ENCODE results near the gene NFATC4. TPM values are rescaled to one million over a fixed set of nuclear protein-coding genes. Genes with fewer than 3 reads are reported as not detected.

NFATC4 gene
- total RNA-seq, 1 donor from 2014 or later, result 37.0 TPM

GRCh38 chr14:24422261-24422660 is 54.3 kb downstream of the NFATC4 start:
- Histone ChIP-seq H3K36me3 (no peaks in the 10 kb centered on the region), H3K27ac (no peak overlapping the region), H3K27me3 (ENCODE audit: low read depth) (no peaks in the 10 kb centered on the region), H3K4me1 (peaks cover 41% of the 10 kb centered on the region), H3K4me3 (no peak overlapping the region), H3K9me3 (no peaks in the 10 kb centered on the region)
- DNase-seq, result no peak
- TF ChIP-seq, protein P1, sequence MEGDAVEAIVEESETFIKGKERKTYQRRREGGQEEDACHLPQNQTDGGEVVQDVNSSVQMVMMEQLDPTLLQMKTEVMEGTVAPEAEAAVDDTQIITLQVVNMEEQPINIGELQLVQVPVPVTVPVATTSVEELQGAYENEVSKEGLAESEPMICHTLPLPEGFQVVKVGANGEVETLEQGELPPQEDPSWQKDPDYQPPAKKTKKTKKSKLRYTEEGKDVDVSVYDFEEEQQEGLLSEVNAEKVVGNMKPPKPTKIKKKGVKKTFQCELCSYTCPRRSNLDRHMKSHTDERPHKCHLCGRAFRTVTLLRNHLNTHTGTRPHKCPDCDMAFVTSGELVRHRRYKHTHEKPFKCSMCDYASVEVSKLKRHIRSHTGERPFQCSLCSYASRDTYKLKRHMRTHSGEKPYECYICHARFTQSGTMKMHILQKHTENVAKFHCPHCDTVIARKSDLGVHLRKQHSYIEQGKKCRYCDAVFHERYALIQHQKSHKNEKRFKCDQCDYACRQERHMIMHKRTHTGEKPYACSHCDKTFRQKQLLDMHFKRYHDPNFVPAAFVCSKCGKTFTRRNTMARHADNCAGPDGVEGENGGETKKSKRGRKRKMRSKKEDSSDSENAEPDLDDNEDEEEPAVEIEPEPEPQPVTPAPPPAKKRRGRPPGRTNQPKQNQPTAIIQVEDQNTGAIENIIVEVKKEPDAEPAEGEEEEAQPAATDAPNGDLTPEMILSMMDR (IDR thresholded peaks at IDR 0.05), result no peak
- intact Hi-C loops (cut with DNase I), result no loop called here
- no peak for ATAC-seq

DNA sequence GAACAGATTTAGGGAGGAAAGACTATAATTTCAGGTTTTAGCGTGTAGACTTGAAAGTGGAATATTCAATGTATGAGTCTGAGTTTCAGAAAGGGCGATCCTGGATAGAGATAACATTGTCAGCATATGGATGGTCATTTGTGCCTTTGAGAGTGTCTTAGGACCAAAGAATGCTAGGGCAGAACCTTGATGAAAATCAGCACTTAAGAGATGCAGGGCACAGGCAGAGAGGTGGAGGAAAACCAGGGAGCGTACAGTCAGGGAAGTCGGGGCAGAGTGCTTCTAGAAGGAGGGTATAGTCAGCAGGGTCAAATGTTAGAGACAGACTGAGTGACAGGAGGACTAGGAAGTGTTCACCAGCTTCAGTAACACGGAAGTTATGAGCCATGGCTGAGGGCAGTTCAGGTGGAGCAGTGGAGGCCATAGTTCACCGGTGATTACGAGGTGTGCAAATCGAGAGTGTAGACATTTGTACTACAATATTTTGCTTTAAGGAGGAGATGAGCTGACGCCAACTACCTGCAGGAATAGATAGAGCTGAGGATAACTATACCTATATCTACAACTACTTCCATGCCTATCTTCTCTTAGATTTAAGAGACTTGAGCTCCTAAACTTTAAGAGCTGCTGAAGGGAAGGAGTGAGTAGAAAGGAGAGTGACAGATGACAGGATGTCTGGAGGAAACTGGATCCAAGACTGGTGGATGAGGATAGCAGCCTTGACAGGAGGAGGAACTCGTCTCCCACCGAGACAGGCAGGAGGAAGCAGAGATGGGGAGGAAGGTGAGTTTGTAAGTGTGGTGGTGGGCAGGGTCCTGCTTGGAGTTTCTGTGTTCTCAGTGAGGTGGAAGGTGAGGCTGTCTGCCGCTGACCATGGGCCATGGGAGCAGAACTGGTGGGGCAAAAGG is 55.0 kb downstream of the NFATC4 start:
- ATAC-seq (no peak), DNase-seq (no peak)
- intact Hi-C loops (cut with DNase I), result no loop called here
- Histone ChIP-seq H3K4me1 (peaks cover 41% of the 10 kb centered on the region), H3K4me3 (no peak overlapping the region), H3K27ac (no peak overlapping the region), H3K36me3 (no peaks in the 10 kb centered on the region), H3K27me3 (ENCODE audit: low read depth) (no peaks in the 10 kb centered on the region), H3K9me3 (no peaks in the 10 kb centered on the region)
- TF ChIP-seq, protein P1 (IDR thresholded peaks at IDR 0.05), result no peak

- TF ChIP-seq, protein P1 (IDR thresholded peaks at IDR 0.05), result no peak
- Histone ChIP-seq H3K27ac (no peak overlapping the region), H3K36me3 (no peaks in the 10 kb centered on the region), H3K9me3 (no peaks in the 10 kb centered on the region), H3K4me1 (peaks cover 43% of the 10 kb centered on the region), H3K4me3 (no peak overlapping the region), H3K27me3 (ENCODE audit: low read depth) (no peaks in the 10 kb centered on the region)
- ATAC-seq (no peak), DNase-seq (no peak)
- intact Hi-C loops (cut with DNase I), result no loop called here
Observed at GRCh38 chr14:24425704-24426103, 57.7 kb downstream of the NFATC4 start.

- H3K4me1 ChIP-seq, result peaks cover 49% of the 10 kb centered on the region
- H3K36me3 ChIP-seq, result no peaks in the 10 kb centered on the region
- DNase-seq (no peak), ATAC-seq (no peak)
- intact Hi-C loops (cut with DNase I), result no loop called here
- no peaks in the 10 kb centered on the region for H3K9me3 ChIP-seq
- H3K27me3 ChIP-seq (ENCODE audit: low read depth), result no peaks in the 10 kb centered on the region
- H3K4me3 ChIP-seq, result no peak overlapping the region
- H3K27ac ChIP-seq, result no peak overlapping the region
- TF ChIP-seq, protein P1 (IDR thresholded peaks at IDR 0.05), result no peak
Observed at GRCh38 chr14:24426150-24426911, 58.3 kb downstream of the NFATC4 start.

- TF ChIP-seq, protein P1 (IDR thresholded peaks at IDR 0.05), result no peak
- ATAC-seq (no peak), DNase-seq (no peak)
- Histone ChIP-seq H3K4me3 (no peak overlapping the region), H3K27me3 (ENCODE audit: low read depth) (no peaks in the 10 kb centered on the region), H3K4me1 (peaks cover 56% of the 10 kb centered on the region), H3K27ac (no peak overlapping the region), H3K36me3 (peaks cover 2% of the 10 kb centered on the region), H3K9me3 (no peaks in the 10 kb centered on the region)
- intact Hi-C loops (cut with DNase I), result no loop called here
Observed at GRCh38 chr14:24426912-24427536, 59.0 kb downstream of the NFATC4 start.

Measured in lower lobe of right lung (tissue), 2 donors.